Peyer's patch (tissue), 4 donors: ENCODE results near the gene RPL3. TPM values are rescaled to one million over a fixed set of nuclear protein-coding genes. Genes with fewer than 3 reads are reported as not detected.
A peak's percentile ranks its signal among the peaks of the same experiment; 100 is the strongest.

Source experiments
- DNase-seq, 3 donors: peaks; one replicate each; pipeline ENCODE4 v3.0.0-alpha.2; 2017 to 2019
- H3K27ac ChIP-seq, 4 donors: fragments of 200-600 bp; sonication (generic); one replicate each; pipeline ENCODE4 v1.5.1; 2016 to 2019
- H3K27me3 ChIP-seq, 2 donors: fragments of 200-600 bp; sonication (generic); one replicate each; pipeline ENCODE4 v1.5.1; 2019
- H3K36me3 ChIP-seq, 3 donors: fragments of 200-600 bp; sonication (generic); one replicate each; pipeline ENCODE4 v1.5.1; 2016 to 2019
- H3K4me1 ChIP-seq, 4 donors: fragments of 200-600 bp; sonication (generic); one replicate each; pipeline ENCODE4 v1.5.1; 2016 to 2019
- H3K4me3 ChIP-seq, 4 donors: fragments of 200-600 bp; sonication (generic); 1 replicate in 3 of 4; 2 replicates in 1 of 4; pipeline ENCODE4 v1.5.1; 2016 to 2019; ENCODE audit warnings: mild to moderate bottlenecking in 1 of 4
- H3K9me3 ChIP-seq, 4 donors: fragments of 200-600 bp; sonication (generic); one replicate each; pipeline ENCODE4 v1.5.1; 2016 to 2019; ENCODE audit warnings: mild to moderate bottlenecking in 1 of 4
- POLR2A ChIP-seq, 2 donors: fragments of 450-650 bp; IDR thresholded peaks; one replicate each; pipeline ENCODE4 v1.5.1; 2017; ENCODE audit warnings: antibody characterized with exemption in 2 of 2, mild to moderate bottlenecking in 2 of 2, moderate library complexity in 2 of 2
- total RNA-seq, 4 donors: library from RNA; depleted of rRNA; stranded (reverse); fragments of >200 nt; gene quantifications; one replicate each; pipeline ENCODE4 v1.1.0, GENCODE V29; 2016
- TF ChIP-seq, protein P1 (sequence below), 6 experiments: fragments of 450-650 bp in 4 of 6; fragments of 200-600 bp in 2 of 6; sonication (generic) in 1 of 6; IDR thresholded peaks; one replicate each; pipeline ENCODE4 v1.5.1; 2017 to 2019; ENCODE audit warnings: antibody characterized with exemption in 6 of 6, mild to moderate bottlenecking in 3 of 6, moderate library complexity in 1 of 6

The RPL3 gene
- total RNA-seq, 4 donors from 2014 or later: 736 to 1,914 (median 1,266) TPM

- H3K27ac ChIP-seq: no peak overlapping the region
- no peak for DNase-seq
- H3K9me3 ChIP-seq: no peaks in the 10 kb centered on the region
- H3K4me1 ChIP-seq: peaks cover 0 to 15% (median 3%) of the 10 kb centered on the region in 4 donors
- TF ChIP-seq, protein P1, sequence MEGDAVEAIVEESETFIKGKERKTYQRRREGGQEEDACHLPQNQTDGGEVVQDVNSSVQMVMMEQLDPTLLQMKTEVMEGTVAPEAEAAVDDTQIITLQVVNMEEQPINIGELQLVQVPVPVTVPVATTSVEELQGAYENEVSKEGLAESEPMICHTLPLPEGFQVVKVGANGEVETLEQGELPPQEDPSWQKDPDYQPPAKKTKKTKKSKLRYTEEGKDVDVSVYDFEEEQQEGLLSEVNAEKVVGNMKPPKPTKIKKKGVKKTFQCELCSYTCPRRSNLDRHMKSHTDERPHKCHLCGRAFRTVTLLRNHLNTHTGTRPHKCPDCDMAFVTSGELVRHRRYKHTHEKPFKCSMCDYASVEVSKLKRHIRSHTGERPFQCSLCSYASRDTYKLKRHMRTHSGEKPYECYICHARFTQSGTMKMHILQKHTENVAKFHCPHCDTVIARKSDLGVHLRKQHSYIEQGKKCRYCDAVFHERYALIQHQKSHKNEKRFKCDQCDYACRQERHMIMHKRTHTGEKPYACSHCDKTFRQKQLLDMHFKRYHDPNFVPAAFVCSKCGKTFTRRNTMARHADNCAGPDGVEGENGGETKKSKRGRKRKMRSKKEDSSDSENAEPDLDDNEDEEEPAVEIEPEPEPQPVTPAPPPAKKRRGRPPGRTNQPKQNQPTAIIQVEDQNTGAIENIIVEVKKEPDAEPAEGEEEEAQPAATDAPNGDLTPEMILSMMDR (IDR thresholded peaks at IDR 0.05): no peak
- peaks cover 0 to 9% of the 10 kb centered on the region in 2 donors for H3K27me3 ChIP-seq
- no peaks in the 10 kb centered on the region for H3K36me3 ChIP-seq
- H3K4me3 ChIP-seq: no peak overlapping the region
Observed at GRCh38 chr22:39355080-39355479, 35.7 kb upstream of the RPL3 start.

DNA sequence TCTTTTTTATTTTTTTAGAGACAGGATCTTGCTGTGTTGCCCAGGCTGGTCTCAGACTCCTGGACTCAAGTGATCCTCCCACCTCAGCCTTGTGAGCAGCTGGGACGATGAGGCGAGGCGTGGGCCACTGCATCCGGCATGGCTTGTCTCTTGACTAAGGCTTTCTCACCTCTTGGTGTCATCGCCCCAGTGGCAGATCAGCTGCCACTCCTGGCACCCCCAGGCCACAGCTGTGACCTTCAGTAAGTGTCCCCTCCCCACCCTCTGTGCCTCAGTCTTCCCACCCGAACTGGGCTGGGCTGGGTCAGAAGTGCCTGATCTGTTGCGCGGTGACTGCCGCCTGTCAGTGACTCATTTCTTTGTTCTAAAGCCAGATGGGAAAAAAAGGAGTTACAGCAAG, 33.9 kb upstream of the RPL3 start:
- Histone ChIP-seq H3K4me1 (peaks cover 0 to 21% (median 3%) of the 10 kb centered on the region in 4 donors), H3K4me3 (no peak overlapping the region), H3K27ac (no peak overlapping the region), H3K27me3 (peaks cover 0 to 10% of the 10 kb centered on the region in 2 donors), H3K9me3 (no peaks in the 10 kb centered on the region), H3K36me3 (no peaks in the 10 kb centered on the region)
- TF ChIP-seq, protein P1 (IDR thresholded peaks at IDR 0.05): no peak
- no peak for TF ChIP-seq POLR2A (IDR thresholded peaks at IDR 0.05)
- no peak for DNase-seq

- DNase-seq: no peak
- Histone ChIP-seq H3K4me3 (no peak overlapping the region), H3K27ac (peak overlapping the region in 1 of 4 donors; percentile 87), H3K27me3 (peaks cover 0 to 10% of the 10 kb centered on the region in 2 donors), H3K36me3 (no peaks in the 10 kb centered on the region), H3K4me1 (peaks cover 0 to 21% (median 3%) of the 10 kb centered on the region in 4 donors), H3K9me3 (no peaks in the 10 kb centered on the region)
- TF ChIP-seq POLR2A (IDR thresholded peaks at IDR 0.05): no peak
- TF ChIP-seq, protein P1 (IDR thresholded peaks at IDR 0.05): no peak
Observed at GRCh38 chr22:39352306-39352891, 33.0 kb upstream of the RPL3 start.

DNA sequence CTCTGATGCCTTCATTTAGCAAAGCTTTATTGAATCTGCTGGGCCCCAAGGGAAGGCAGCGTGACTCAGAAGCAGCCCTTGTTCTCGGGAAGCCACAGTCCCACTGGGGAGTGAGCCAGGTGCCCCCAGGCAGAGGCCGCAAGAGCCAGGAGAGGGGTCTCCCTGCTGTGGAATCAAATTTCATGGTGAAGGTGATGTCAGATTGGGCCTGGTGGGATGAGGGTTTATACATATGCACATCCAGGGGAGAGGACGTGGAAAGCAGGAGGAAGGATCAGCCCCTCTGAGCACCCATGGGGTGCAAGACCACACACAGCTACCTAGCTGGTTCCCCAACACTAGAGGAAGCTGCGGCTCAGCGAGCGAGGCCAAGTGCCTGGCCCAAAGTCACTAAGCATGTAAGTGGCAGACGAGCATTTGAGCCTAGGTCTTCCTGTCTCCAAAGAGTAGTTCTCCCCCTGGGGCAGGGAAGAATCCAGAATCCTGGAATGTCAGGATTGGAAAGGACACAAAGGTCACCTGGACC, 32.3 kb upstream of the RPL3 start:
- Histone ChIP-seq H3K4me1 (peaks cover 0 to 21% (median 3%) of the 10 kb centered on the region in 4 donors), H3K9me3 (no peaks in the 10 kb centered on the region), H3K27ac (peak overlapping the region in 1 of 4 donors; percentile 87), H3K4me3 (peak overlapping the region in 1 of 4 donors; percentile 73), H3K27me3 (peaks cover 0 to 10% of the 10 kb centered on the region in 2 donors), H3K36me3 (no peaks in the 10 kb centered on the region)
- TF ChIP-seq, protein P1 (IDR thresholded peaks at IDR 0.05): no peak
- TF ChIP-seq POLR2A (IDR thresholded peaks at IDR 0.05): no peak
- peak in 2 of 3 donors; percentile 76 to 79 for DNase-seq

GRCh38 chr22:39350757-39351688, 31.6 kb upstream of the RPL3 start:
- peak overlapping the region in 1 of 4 donors; percentile 87 for H3K27ac ChIP-seq
- no peaks in the 10 kb centered on the region for H3K9me3 ChIP-seq
- no peak for TF ChIP-seq POLR2A (IDR thresholded peaks at IDR 0.05)
- TF ChIP-seq, protein P1 (IDR thresholded peaks at IDR 0.05): no peak
- DNase-seq: no peak
- H3K4me1 ChIP-seq: peaks cover 0 to 21% (median 3%) of the 10 kb centered on the region in 4 donors
- no peaks in the 10 kb centered on the region for H3K36me3 ChIP-seq
- H3K4me3 ChIP-seq: peak overlapping the region; percentile 53 to 73 (median 68)
- H3K27me3 ChIP-seq: peaks cover 0 to 10% of the 10 kb centered on the region in 2 donors
